CD14-positive monocyte (primary cell): ENCODE measurements around the gene PLCG1. TPM values are rescaled to one million over a fixed set of nuclear protein-coding genes. Genes with fewer than 3 reads are reported as not detected.
A peak's percentile ranks its signal among the peaks of the same experiment; 100 is the strongest.

Experiments
- DNase-seq, 3 donors: peaks; one replicate each; pipeline ENCODE4 v3.0.0-alpha.2; 2011 to 2022
- H2AFZ ChIP-seq: 2 replicates; pipeline ENCODE4 v1.6.0; 2012; ENCODE audit warnings: mild to moderate bottlenecking, low read depth, low read length, inconsistent platforms; ENCODE audit not compliant: insufficient read depth, poor library complexity, severe bottlenecking
- H3K27ac ChIP-seq, 2 donors: 1 replicate in 1 of 2; 2 replicates in 1 of 2; pipeline ENCODE4 v1.5.1; 2012 to 2013; ENCODE audit warnings: low read length in 2 of 2, control low read depth in 1 of 2, inconsistent platforms in 1 of 2, low read depth in 1 of 2, mild to moderate bottlenecking in 1 of 2
- H3K27me3 ChIP-seq, 2 donors: one replicate each; pipeline versions ENCODE4 v1.6.0 to v1.6.1; 2011 to 2013; ENCODE audit warnings: low read length in 2 of 2; ENCODE audit not compliant: control insufficient read depth in 2 of 2, insufficient read depth in 2 of 2
- H3K36me3 ChIP-seq, 2 donors: replicated peaks in 1 of 2; 1 replicate in 1 of 2; 2 replicates in 1 of 2; pipeline versions ENCODE4 v1.5.1 to v1.6.1; 2012 to 2013; ENCODE audit warnings: low read length in 2 of 2, control low read depth in 1 of 2, inconsistent platforms in 1 of 2, mild to moderate bottlenecking in 1 of 2; ENCODE audit not compliant: insufficient read depth in 2 of 2, control insufficient read depth in 1 of 2
- H3K4me1 ChIP-seq, 2 donors: 1 replicate in 1 of 2; 2 replicates in 1 of 2; pipeline versions ENCODE4 v1.5.1 to v1.6.1; 2012 to 2013; ENCODE audit warnings: low read length in 2 of 2, control low read depth in 1 of 2, inconsistent platforms in 1 of 2, mild to moderate bottlenecking in 1 of 2, moderate library complexity in 1 of 2; ENCODE audit not compliant: insufficient read depth in 2 of 2, control insufficient read depth in 1 of 2
- H3K4me2 ChIP-seq: replicated peaks from 2 replicates; pipeline ENCODE3; 2012; ENCODE audit warnings: low read length, moderate library complexity, mild to moderate bottlenecking; ENCODE audit not compliant: poor library complexity, severe bottlenecking; ENCODE audit errors: extremely low read depth
- H3K4me3 ChIP-seq, 3 experiments: fragments of 200-600 bp in 1 of 3; sonication (generic) in 1 of 3; replicated peaks in 1 of 3; 1 replicate in 2 of 3; 2 replicates in 1 of 3; pipeline ENCODE4 v1.5.1; 2011 to 2013; ENCODE audit warnings: low read length in 3 of 3, mild to moderate bottlenecking in 3 of 3, control low read depth in 2 of 3, low read depth in 2 of 3, inconsistent platforms in 1 of 3, moderate library complexity in 1 of 3
- H3K79me2 ChIP-seq: 2 replicates; pipeline ENCODE4 v1.6.0; 2012; ENCODE audit warnings: mild to moderate bottlenecking, control low read depth, inconsistent platforms, low read length, moderate library complexity; ENCODE audit not compliant: insufficient read depth
- H3K9ac ChIP-seq: 2 replicates; pipeline ENCODE4 v1.6.0; 2017; ENCODE audit warnings: low read length, mild to moderate bottlenecking; ENCODE audit not compliant: insufficient read depth, poor library complexity, severe bottlenecking
- H3K9me3 ChIP-seq, 2 donors: replicated peaks in 1 of 2; 1 replicate in 1 of 2; 2 replicates in 1 of 2; pipeline versions ENCODE4 v1.5.1 to v1.6.1; 2012 to 2013; ENCODE audit warnings: low read length in 2 of 2, control low read depth in 1 of 2; ENCODE audit not compliant: control insufficient read depth in 1 of 2, insufficient read depth in 1 of 2
- H4K20me1 ChIP-seq: 2 replicates; pipeline ENCODE4 v1.6.0; 2012; ENCODE audit warnings: mild to moderate bottlenecking, low read length, control low read depth, moderate library complexity; ENCODE audit not compliant: insufficient read depth
- H3K27ac Mint-ChIP-seq, 7 donors: one replicate each; pipeline ENCODE4 v1.8.0; 2020; ENCODE audit warnings: mild to moderate bottlenecking in 7 of 7, mixed read lengths in 7 of 7, moderate library complexity in 6 of 7, inconsistent platforms in 2 of 7
- H3K27me3 Mint-ChIP-seq, 3 donors: one replicate each; pipeline ENCODE4 v1.8.0; 2021 to 2022; ENCODE audit warnings: low read depth in 3 of 3, mild to moderate bottlenecking in 3 of 3, mixed read lengths in 3 of 3, moderate library complexity in 3 of 3, inconsistent platforms in 1 of 3
- H3K36me3 Mint-ChIP-seq, 2 donors: one replicate each; pipeline ENCODE4 v1.8.0; 2020; ENCODE audit warnings: mixed read lengths in 2 of 2, inconsistent platforms in 1 of 2, mild to moderate bottlenecking in 1 of 2
- H3K4me1 Mint-ChIP-seq: one replicate; pipeline ENCODE4 v1.8.0; 2020; ENCODE audit warnings: mild to moderate bottlenecking, mixed read lengths
- H3K4me3 Mint-ChIP-seq, 2 donors: one replicate each; pipeline ENCODE4 v1.8.0; 2020; ENCODE audit warnings: mild to moderate bottlenecking in 2 of 2, mixed read lengths in 2 of 2, moderate library complexity in 1 of 2
- H3K9me3 Mint-ChIP-seq, 7 donors: one replicate each; pipeline ENCODE4 v1.8.0; 2020 to 2022; ENCODE audit warnings: mixed read lengths in 7 of 7, mild to moderate bottlenecking in 6 of 7, moderate library complexity in 6 of 7, inconsistent platforms in 2 of 7
- CTCF ChIP-seq: fragments of 200-600 bp; IDR thresholded peaks from one replicate; pipeline ENCODE4 v1.8.0; 2022; ENCODE audit warnings: antibody characterized with exemption, mild to moderate bottlenecking
- WGBS: methylation state at CpG from one replicate; pipeline ENCODE4 v1.1.5; 2013; ENCODE audit warnings: missing lambda C conversion rate; ENCODE audit not compliant: insufficient coverage; 5-methylcytosine and 5-hydroxymethylcytosine counted together
- intact Hi-C, 2 donors: fragments of 100-400 bp; cut with micrococcal nuclease; formaldehyde crosslinking; loops; one replicate each; pipeline versions ENCODE4 v1.15.0 to v1.15.1; 2023
- polyA plus RNA-seq, 3 donors: library from polyadenylated mRNA; depleted of rRNA in 1 of 3; unstranded in 2 of 3; stranded (reverse) in 1 of 3; fragments of 300-500 nt in 2 of 3; fragments of >200 nt in 1 of 3; fragmentation: Illumina TruSeq in 2 of 3; gene quantifications; 1 replicate in 2 of 3; 2 replicates in 1 of 3; pipeline ENCODE4 v1.2.3, GENCODE V29; 2012 to 2021

Gene PLCG1
- polyA plus RNA-seq, 3 donors: 0.33 to 3.8 (median 1.0) TPM

GRCh38 chr20:41100001-41100480 lies 37.3 kb upstream of the PLCG1 start:
- Mint-ChIP-seq H3K36me3 (peaks cover 89 to 97% of the 10 kb centered on the region in 2 donors), H3K9me3 (no peaks in the 10 kb centered on the region), H3K4me3 (no peak overlapping the region), H3K4me1 (peaks cover 2% of the 10 kb centered on the region), H3K27me3 (no peaks in the 10 kb centered on the region), H3K27ac (peak overlapping the region in 1 of 7 donors; percentile 61)
- H3K4me1 ChIP-seq: no peaks in the 10 kb centered on the region
- DNase-seq: no peak
- H3K27ac ChIP-seq: no peak overlapping the region
- peaks cover 25% of the 10 kb centered on the region for H4K20me1 ChIP-seq
- no peak overlapping the region for H3K4me2 ChIP-seq
- no peaks in the 10 kb centered on the region for H3K79me2 ChIP-seq
- no peaks in the 10 kb centered on the region for H3K27me3 ChIP-seq
- H3K36me3 ChIP-seq: peaks cover 94 to 96% of the 10 kb centered on the region in 2 donors
- H3K4me3 ChIP-seq: no peak overlapping the region
- WGBS: 98% methylated on average over 6 of the region's 9 CpGs
- H2AFZ ChIP-seq: no peak overlapping the region
- no peak for TF ChIP-seq CTCF
- H3K9me3 ChIP-seq: no peaks in the 10 kb centered on the region
- intact Hi-C loops: no loop called here
- no peak overlapping the region for H3K9ac ChIP-seq

GRCh38 chr20:41101660-41102059 lies 35.7 kb upstream of the PLCG1 start:
- H3K9me3 Mint-ChIP-seq: no peaks in the 10 kb centered on the region
- Histone ChIP-seq H3K4me1 (no peaks in the 10 kb centered on the region), H3K27me3 (no peaks in the 10 kb centered on the region), H3K27ac (no peak overlapping the region), H3K9me3 (no peaks in the 10 kb centered on the region), H4K20me1 (peaks cover 23% of the 10 kb centered on the region), H2AFZ (no peak overlapping the region), H3K4me3 (no peak overlapping the region), H3K36me3 (peaks cover 95 to 100% of the 10 kb centered on the region in 2 donors), H3K79me2 (no peaks in the 10 kb centered on the region), H3K9ac (no peak overlapping the region), H3K4me2 (no peak overlapping the region)
- H3K27me3 Mint-ChIP-seq: no peaks in the 10 kb centered on the region
- TF ChIP-seq CTCF: no peak
- H3K4me1 Mint-ChIP-seq: peaks cover 2% of the 10 kb centered on the region
- H3K4me3 Mint-ChIP-seq: no peak overlapping the region
- no peak for DNase-seq
- no peak overlapping the region for H3K27ac Mint-ChIP-seq
- WGBS: no CpG with 5 or more reads among the region's 2 CpGs
- H3K36me3 Mint-ChIP-seq: peaks cover 85 to 91% of the 10 kb centered on the region in 2 donors
- intact Hi-C loops: no loop called here
